ENCODE data around the gene CYP2A6.
"Not testable (repeated sequence)": the region's sequence is repeated elsewhere in the genome, so short reads cannot be mapped to it uniquely, and the experiment has no call there.

The CYP2A6 gene

GRCh38 chr19:40843653-40844052, 6.6 kb downstream of the CYP2A6 start:
- DNase-seq: not testable (repeated sequence)

DNA sequence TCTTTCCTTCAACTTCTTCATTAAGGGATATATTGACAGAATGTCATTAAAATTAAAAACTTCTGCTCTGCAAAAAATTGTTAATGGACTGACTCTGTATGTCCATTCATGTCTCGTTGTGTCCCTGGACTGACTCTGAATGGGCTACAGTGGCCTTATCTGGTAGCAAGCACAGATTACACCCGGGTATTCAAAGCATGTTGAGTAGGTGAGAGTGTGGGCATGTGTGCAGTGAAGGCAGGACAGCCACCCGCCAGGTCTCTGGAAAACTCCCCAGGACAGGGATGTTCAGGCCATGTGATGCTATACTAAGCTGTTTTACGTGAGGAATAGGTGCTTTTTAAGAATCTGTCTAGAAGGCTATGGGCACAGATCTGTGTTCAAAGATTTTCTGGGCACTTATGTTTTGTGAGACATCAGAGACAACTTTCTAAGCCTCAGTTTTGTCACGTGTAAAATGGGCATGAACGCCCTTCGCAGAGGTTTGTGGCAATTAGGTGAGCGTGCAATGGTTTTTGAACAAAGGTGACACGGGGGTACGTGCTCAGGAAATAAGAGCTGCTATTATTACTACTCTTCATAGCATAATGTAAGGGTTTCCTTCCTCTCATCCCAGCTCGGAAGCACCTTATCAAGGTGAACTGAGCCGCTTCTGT, 7.1 kb downstream of the CYP2A6 start:
- DNase-seq: not testable (repeated sequence)

GRCh38 chr19:40842012-40842411, 8.2 kb downstream of the CYP2A6 start:
- not testable (repeated sequence) for DNase-seq

DNA sequence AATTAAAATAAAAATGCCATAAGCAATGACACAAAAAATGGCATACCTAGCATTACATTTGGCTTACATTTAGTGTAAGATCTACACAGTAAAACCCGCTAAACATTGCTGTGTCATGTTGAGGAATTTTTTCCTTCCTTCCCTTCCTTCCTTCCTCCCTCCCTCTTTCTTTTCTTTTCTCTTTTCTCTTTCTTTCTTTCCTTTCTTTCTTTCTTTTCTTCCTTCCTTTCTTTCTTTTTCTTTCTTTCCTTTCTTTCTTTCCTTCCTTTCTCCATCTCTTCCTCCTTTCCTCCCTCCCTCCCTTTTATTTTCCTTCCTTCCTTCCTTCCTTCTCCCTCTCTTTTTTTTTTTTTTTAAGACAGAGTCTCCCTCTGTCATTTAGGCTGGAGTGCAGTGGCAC, 11.8 kb downstream of the CYP2A6 start:
- DNase-seq: not testable (repeated sequence)

GRCh38 chr19:40836754-40837429, 13.4 kb downstream of the CYP2A6 start:
- DNase-seq: no peak

DNA sequence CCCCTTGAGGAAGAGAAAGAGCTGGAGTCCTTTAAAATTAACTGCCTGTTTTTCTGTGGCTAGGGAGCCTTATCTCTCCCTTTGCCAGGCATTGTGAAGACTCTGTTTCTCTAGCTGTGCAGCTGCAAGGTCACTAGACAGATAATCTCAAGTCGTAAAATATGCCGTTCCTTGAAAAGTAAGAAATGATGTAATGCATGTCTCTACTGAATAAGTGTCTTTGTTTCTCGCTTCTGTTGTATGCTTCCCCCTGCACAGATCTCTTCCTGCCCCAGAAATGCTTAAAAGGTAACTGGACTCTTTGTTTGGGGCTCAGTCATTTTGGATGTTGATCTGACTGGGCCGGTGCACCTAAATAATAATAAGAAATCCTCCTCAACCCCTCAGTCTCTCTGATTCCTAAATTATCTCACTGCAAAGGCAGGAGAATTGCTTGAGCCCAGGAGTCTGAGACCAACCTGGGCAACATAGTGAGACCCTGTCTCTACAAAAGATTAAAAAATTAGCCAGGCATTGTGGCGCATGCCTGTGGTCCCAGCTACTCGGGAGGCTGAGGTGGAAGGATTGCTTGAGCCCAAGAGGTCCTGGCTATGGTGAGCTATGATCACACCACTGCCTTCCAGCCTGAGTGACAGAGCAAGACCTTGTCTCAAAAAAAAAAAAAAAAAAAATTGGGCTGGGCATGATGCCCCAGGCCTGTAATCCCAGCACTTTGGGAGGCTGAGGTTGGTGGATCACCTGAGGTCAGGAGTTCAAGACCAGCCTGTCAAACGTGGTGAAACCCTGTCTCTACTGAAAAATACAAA, 16.3 kb downstream of the CYP2A6 start:
- DNase-seq: not testable (repeated sequence)

GRCh38 chr19:40832431-40832790, 17.8 kb downstream of the CYP2A6 start:
- DNase-seq: not testable (repeated sequence)

GRCh38 chr19:40831502-40832430, 18.5 kb downstream of the CYP2A6 start:
- DNase-seq: no peak

GRCh38 chr19:40830741-40831140, 19.5 kb downstream of the CYP2A6 start:
- not testable (repeated sequence) for DNase-seq

DNA sequence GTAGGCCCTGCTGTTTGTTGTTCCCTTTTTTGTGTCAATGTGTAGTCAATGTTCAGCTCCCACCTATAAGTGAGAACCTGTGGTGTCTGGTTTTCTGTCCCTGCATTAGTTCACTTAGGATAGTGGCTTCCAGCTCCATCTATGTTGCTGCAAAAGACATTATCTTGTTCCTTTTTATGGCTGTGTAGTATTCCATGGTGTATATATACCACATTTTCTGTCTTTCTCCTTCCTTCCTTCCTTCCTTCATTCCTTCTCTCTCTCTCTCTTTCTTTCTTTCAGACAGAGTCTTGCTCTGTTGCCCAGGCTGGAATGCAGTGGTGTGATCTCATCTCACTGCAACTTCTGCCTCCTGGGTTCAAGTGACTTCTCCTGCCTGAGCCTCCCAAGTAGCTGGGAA, 21.0 kb downstream of the CYP2A6 start:
- DNase-seq: no peak

- DNase-seq: no peak
Observed at GRCh38 chr19:40827386-40828247, 22.6 kb downstream of the CYP2A6 start.

DNA sequence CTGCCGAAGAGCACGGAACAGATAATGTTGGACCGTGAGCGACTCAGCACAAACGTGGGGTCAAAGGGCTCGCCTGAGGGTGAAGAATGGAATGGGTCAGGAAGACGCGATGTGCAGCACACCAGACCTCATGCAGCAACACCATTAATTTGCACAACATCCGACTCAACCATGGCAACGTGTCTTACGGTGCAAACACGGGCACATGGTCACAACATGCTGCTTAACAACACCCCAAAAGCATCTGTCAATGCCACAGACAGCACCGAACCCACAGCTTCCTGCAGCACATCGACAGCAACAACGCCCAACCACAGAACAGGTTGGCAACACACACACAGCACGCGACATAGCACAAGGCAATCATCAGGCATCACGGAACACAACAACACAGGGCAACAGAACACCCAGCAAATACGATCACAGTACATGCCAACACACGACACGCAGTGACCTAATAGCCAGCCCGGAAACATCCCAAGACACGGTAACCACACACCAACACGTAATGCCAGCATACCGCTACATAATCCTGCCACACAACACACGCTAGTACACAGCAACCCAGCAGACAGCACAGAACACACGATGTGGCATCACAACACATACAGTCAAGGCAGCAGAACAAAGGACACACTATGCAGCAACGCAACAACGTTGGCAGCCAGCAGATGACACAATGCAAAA, 23.4 kb downstream of the CYP2A6 start:
- DNase-seq: not testable (repeated sequence)

DNA sequence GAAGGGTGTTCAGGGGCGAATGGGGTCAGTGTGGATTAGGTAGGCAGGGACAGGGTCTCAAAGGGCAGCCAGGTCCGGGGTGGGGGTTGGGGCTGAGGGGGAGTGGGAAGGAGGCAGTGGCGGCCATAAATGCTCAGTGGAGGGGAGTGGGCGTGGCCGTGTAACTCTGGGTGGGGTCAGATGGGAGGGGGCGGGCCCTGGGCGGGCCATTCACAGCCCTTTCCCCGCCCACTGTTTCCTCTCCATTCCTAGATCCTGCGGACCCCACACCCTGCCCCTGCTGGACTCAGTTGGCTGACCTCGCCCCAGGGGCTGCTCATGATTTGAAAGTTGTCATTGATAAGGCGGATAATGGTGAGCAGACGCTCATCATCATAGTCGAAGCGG, 23.9 kb downstream of the CYP2A6 start:
- not testable (repeated sequence) for DNase-seq

- DNase-seq: not testable (repeated sequence)
Observed at GRCh38 chr19:40825460-40826095, 24.7 kb downstream of the CYP2A6 start.

DNA sequence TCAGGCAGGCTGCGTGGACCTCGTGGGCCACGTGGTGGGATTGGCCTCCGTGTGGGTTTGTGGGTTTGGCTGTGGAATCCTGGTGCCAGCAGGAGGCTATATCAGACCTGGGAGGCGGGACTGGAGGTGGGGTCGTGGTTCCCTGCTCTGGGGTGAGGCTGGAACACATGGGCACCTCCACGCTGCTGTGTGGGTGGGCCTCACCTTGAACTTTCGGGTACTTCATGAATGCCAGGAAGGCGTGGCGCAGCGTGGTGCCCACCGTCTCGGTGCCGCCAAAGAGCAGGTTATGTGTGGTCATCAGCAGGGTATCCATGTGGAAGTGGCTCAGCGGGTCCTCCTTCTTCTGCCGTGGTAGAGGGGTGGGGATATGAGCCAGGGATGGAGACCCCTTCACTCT, 25.3 kb downstream of the CYP2A6 start:
- DNase-seq: not testable (repeated sequence)

GRCh38 chr19:40822704-40823553, 27.3 kb downstream of the CYP2A6 start:
- not testable (repeated sequence) for DNase-seq

- DNase-seq: no peak
Observed at GRCh38 chr19:40822161-40822560, 28.1 kb downstream of the CYP2A6 start.

DNA sequence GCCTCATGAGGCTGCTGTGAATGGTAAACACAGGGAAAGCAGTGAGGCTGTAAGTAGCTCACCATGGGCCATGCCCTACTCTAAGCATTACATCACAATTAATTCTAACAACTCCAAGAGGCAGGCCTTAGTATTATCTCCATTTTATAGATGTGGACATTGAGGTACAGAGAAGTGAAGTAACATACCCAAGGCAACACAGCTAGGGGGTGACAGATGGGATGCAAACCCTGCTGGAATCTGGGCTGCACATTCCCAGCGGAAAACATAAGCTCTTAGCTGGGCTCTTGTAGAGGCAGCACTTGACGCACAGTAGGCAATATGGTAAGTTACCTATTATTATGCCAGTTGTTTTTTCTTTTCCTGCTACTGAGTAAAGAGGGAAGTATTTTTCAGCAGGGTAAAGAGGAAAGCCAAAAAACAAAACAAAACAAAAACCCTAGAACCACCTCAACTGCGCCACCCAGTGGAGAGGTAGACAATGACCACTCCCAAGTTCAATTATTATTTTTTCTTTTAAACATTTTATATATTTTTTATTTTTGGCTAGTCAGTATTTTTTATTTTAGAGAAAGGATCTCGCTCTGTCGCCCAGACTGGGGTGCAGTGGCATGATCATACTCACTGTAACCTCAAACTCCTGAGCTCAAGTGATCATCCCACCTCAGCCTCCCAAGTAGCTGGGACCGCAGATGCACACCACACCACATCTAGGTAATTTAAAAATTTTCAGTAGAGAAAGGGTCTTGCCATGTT, 30.6 kb downstream of the CYP2A6 start:
- DNase-seq: not testable (repeated sequence)
